NCI-H774 (cell line): ENCODE measurements around the gene TSACC.
A peak's percentile ranks its signal among the peaks of the same experiment; 100 is the strongest.

Experiments
- DNase-seq: peaks from one replicate; lab custom pipeline; 2025; lab: John Stamatoyannopoulos, UW

Gene TSACC

GRCh38 chr1:156394082-156394481 is 55.8 kb downstream of the TSACC start:
- no peak for DNase-seq

- DNase-seq = peak; percentile 85
These were observed 56.6 kb downstream of the TSACC start for GRCh38 chr1:156394835-156395461.
